GM12891 (cell line): Measurements from ENCODE around the gene C19orf44.
A peak's percentile ranks its signal among the peaks of the same experiment; 100 is the strongest.

Source experiments
- PAX5 ChIP-seq: IDR thresholded peaks from 2 replicates; pipeline ENCODE4 v1.6.1; 2011; ENCODE audit warnings: low read length, moderate library complexity, mild to moderate bottlenecking; ENCODE audit not compliant: insufficient read depth, severe bottlenecking
- POLR2A ChIP-seq: IDR thresholded peaks from 2 replicates; pipeline ENCODE4 v1.6.1; 2011; ENCODE audit warnings: low read depth, low read length, control low read depth
- POLR2AphosphoS5 ChIP-seq: IDR thresholded peaks from 2 replicates; pipeline ENCODE4 v1.6.1; 2011; ENCODE audit warnings: low read depth, low read length, control low read depth
- POU2F2 ChIP-seq: IDR thresholded peaks from 2 replicates; pipeline ENCODE4 v1.6.1; 2011; ENCODE audit warnings: low read depth, mild to moderate bottlenecking, control low read depth, low read length, moderate library complexity
- SPI1 ChIP-seq: IDR thresholded peaks from 2 replicates; pipeline ENCODE4 v1.6.1; 2011; ENCODE audit warnings: low read depth, low read length, control low read depth
- TAF1 ChIP-seq: IDR thresholded peaks from 2 replicates; pipeline ENCODE4 v1.6.1; 2011; ENCODE audit warnings: low read depth, low read length, control low read depth

DNA sequence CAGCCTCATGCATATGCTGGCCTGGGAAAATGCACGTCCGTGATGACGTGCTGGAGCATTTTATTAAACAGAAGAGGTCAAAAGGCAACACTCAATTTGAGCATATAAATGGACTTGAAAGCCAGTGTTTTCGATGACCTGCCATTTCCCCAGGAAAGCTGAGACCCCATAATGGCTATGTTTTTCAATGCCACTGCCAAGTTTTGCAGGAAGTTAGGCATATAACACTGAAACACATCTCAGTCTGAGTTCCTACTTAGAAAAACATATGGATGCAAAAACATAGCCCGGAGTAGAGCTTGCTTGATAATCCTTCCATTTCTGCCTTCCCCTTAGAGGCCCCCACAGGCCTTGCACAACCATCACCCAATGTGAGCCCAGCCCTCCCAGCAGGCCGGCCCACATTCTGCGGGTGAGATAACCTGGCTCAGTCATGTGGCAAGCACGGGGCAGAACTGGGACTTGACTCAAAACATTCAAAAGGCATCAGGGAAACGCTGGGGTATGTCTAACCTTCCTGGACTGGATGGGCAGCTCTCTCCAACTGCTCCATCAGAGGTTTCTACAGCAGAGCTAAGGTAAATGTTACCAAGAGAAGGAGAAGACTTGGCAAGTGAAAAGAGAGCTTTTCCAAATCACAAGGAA lies 49.3 kb upstream of the C19orf44 start:
- TF ChIP-seq POLR2A (peak; percentile 37; the same call in 1 of the 2 replicates), POLR2AphosphoS5 (no peak; the same call in none of the 2 replicates), TAF1 (0 out of 2 replicates have a peak, but pooled peaks have one; percentile 20), SPI1 (peak; percentile 56), PAX5 (no peak), POU2F2 (no peak)
